HepG2 (cell line): Measurements from ENCODE around the gene CLASRP. TPM values are rescaled to one million over a fixed set of nuclear protein-coding genes. Genes with fewer than 3 reads are reported as not detected.

ENCODE experiments used
- E2F5 ChIP-seq: sonication (generic); formaldehyde crosslinking; conservative IDR thresholded peaks from 2 replicates; pipeline ENCODE4 v1.4.0; 2020; ENCODE audit warnings: missing genetic modification reagents
- FIP1L1 ChIP-seq: fragments of 200-400 bp; formaldehyde crosslinking; IDR thresholded peaks from 2 replicates; pipeline ENCODE4 v1.6.1; 2018; ENCODE audit warnings: low read depth, mild to moderate bottlenecking, low read length, moderate library complexity, borderline replicate concordance; ENCODE audit not compliant: insufficient read depth
- GMEB2 ChIP-seq: IDR thresholded peaks from 2 replicates; pipeline ENCODE4 v1.6.1; 2016; ENCODE audit warnings: missing biosample characterization, missing genetic modification reagents, low read depth
- HBP1 ChIP-seq: IDR thresholded peaks from 2 replicates; pipeline ENCODE4 v1.6.1; 2016; ENCODE audit warnings: low read depth, control low read depth
- HMGXB4 ChIP-seq, 2 experiments: sonication (generic) in 1 of 2; formaldehyde crosslinking in 1 of 2; IDR thresholded peaks; 2 replicates each; pipeline versions ENCODE4 v1.4.0 to v1.6.1; 2018 to 2020; ENCODE audit warnings: missing genetic modification reagents in 2 of 2, borderline replicate concordance in 1 of 2, low read depth in 1 of 2, mild to moderate bottlenecking in 1 of 2, missing biosample characterization in 1 of 2
- HNF4A ChIP-seq: sonication (generic); formaldehyde crosslinking; IDR thresholded peaks from 2 replicates; pipeline ENCODE4 v1.4.0; 2020; ENCODE audit warnings: missing genetic modification reagents
- KMT2A ChIP-seq: sonication (generic); formaldehyde crosslinking; IDR thresholded peaks from 2 replicates; pipeline ENCODE4 v1.4.0; 2020; ENCODE audit warnings: missing genetic modification reagents
- RARA ChIP-seq: IDR thresholded peaks from 2 replicates; pipeline ENCODE4 v1.6.1; 2016; ENCODE audit warnings: missing genetic modification reagents, missing compliant biosample characterization
- RARG ChIP-seq: sonication (generic); formaldehyde crosslinking; IDR thresholded peaks from 2 replicates; pipeline ENCODE4 v1.4.0; 2020; ENCODE audit warnings: low read depth, mild to moderate bottlenecking, missing genetic modification reagents
- SRSF1 ChIP-seq: fragments of 200-400 bp; formaldehyde crosslinking; optimal IDR thresholded peaks from 2 replicates; pipeline ENCODE3; 2017; ENCODE audit warnings: mild to moderate bottlenecking, low read depth, low read length, moderate library complexity
- UBTF ChIP-seq: sonication (generic); formaldehyde crosslinking; IDR thresholded peaks from 2 replicates; pipeline ENCODE4 v1.4.0; 2020; ENCODE audit warnings: mild to moderate bottlenecking, missing genetic modification reagents
- ZNF280D ChIP-seq: sonication (generic); formaldehyde crosslinking; IDR thresholded peaks from 2 replicates; pipeline ENCODE4 v1.5.1; 2020; ENCODE audit warnings: mild to moderate bottlenecking, missing genetic modification reagents
- ZNF317 ChIP-seq: sonication (generic); formaldehyde crosslinking; IDR thresholded peaks from 2 replicates; pipeline ENCODE4 v1.5.0; 2020; ENCODE audit warnings: mild to moderate bottlenecking, missing genetic modification reagents
- ZNF367 ChIP-seq: sonication (generic); formaldehyde crosslinking; IDR thresholded peaks from 2 replicates; pipeline ENCODE4 v1.4.0; 2020; ENCODE audit warnings: missing genetic modification reagents, borderline replicate concordance
- ZNF720 ChIP-seq: sonication (generic); formaldehyde crosslinking; IDR thresholded peaks from 2 replicates; pipeline ENCODE4 v1.4.0; 2020; ENCODE audit warnings: missing genetic modification reagents
- polyA plus RNA-seq, 8 experiments: library from polyadenylated mRNA; depleted of rRNA in 3 of 8; stranded (reverse) in 7 of 8; unstranded in 1 of 8; fragments of >200 nt; fragmentation: Illumina TruSeq in 4 of 8; extraction: Trizol in 4 of 8; gene quantifications; 2 replicates each; pipeline versions ENCODE4 v1.2.1 to v1.2.3, GENCODE V29; 2011 to 2016; ENCODE audit warnings: low read depth in 4 of 8, missing spikeins in 1 of 8, mixed read lengths in 1 of 8; ENCODE audit not compliant: insufficient read depth in 1 of 8
- total RNA-seq, 5 experiments: library from RNA; depleted of rRNA; stranded (reverse); fragments of >200 nt; fragmentation: Illumina TruSeq; extraction: Trizol; gene quantifications; 2 replicates each; pipeline ENCODE4 v1.2.3, GENCODE V29; 2016; ENCODE audit warnings: low read depth in 1 of 5

The CLASRP gene
- total and polyA plus RNA-seq, 2 of the 13 experiments (the other 11 are each of a cell fraction or from before 2014, with no cell fraction given): 32.0 to 51.4 TPM

- TF ChIP-seq E2F5 (CRISPR knock-in tag) (no peak), HNF4A (CRISPR knock-in tag) (peak; percentile 58), SRSF1 (no peak), UBTF (CRISPR knock-in tag) (no peak), FIP1L1 (no peak), ZNF720 (no peak), ZNF280D (no peak), HBP1 (no peak; the same call in 1 of the 2 replicates), KMT2A (CRISPR knock-in tag) (no peak), RARG (CRISPR knock-in tag) (no peak), ZNF367 (CRISPR knock-in tag) (no peak), HMGXB4 (CRISPR knock-in tag; IDR thresholded peaks at IDR 0.05; ENCODE audit: borderline replicate concordance in 1 of 2, low read depth in 1 of 2) (peak in 1 of 2 experiments; percentile 5; a peak in 1 of 4 replicates), GMEB2 (CRISPR knock-in tag) (no peak), RARA (CRISPR knock-in tag) (peak; percentile 23; the same call in 1 of the 2 replicates), ZNF317 (no peak)
- TF ChIP-seq, all 625 proteins: peak for 15
Measured at GRCh38 chr19:45046355-45046754, 7.5 kb downstream of the CLASRP start (continued).
